Common myeloid progenitor, CD34-positive (primary cell): ENCODE measurements around the gene IGSF22.

ENCODE experiments used
- CTCF ChIA-PET: fragments of 350-600 bp; sonication (Branson Sonifier 250); formaldehyde crosslinking; loops from one replicate; lab custom pipeline; 2021; ENCODE audit warnings: antibody characterized with exemption; lab: Charles Lee
- POLR2A ChIA-PET: fragments of 350-600 bp; sonication (Branson Sonifier 250); formaldehyde crosslinking; loops from one replicate; lab custom pipeline; 2021; ENCODE audit warnings: antibody characterized with exemption; lab: Charles Lee
- DNase-seq, 3 donors: peaks; one replicate each; pipeline versions ENCODE4 v3.0.0 to v3.0.0-alpha.2; 2013
- H3K27ac ChIP-seq, 2 experiments: 1 replicate in 1 of 2; 2 replicates in 1 of 2; pipeline ENCODE4 v1.7.0; 2013; ENCODE audit warnings: inconsistent platforms in 2 of 2, low read length in 2 of 2, mild to moderate bottlenecking in 2 of 2, low read depth in 1 of 2, moderate library complexity in 1 of 2; ENCODE audit not compliant: severe bottlenecking in 2 of 2, insufficient read depth in 1 of 2, poor library complexity in 1 of 2
- H3K27me3 ChIP-seq, 5 experiments: replicated peaks in 2 of 5; 1 replicate in 3 of 5; 2 replicates in 2 of 5; pipeline versions ENCODE4 v1.6.1 to v1.7.0; 2013; ENCODE audit warnings: low read length in 4 of 5, mild to moderate bottlenecking in 2 of 5, moderate library complexity in 2 of 5, inconsistent platforms in 1 of 5; ENCODE audit not compliant: insufficient read depth in 5 of 5, control insufficient read depth in 4 of 5
- H3K36me3 ChIP-seq, 4 experiments: 1 replicate in 2 of 4; 2 replicates in 2 of 4; pipeline versions ENCODE4 v1.6.1 to v1.7.0; 2013; ENCODE audit warnings: low read length in 3 of 4, control low read depth in 1 of 4, mild to moderate bottlenecking in 1 of 4; ENCODE audit not compliant: control insufficient read depth in 4 of 4, insufficient read depth in 4 of 4
- H3K4me1 ChIP-seq, 4 experiments: 1 replicate in 3 of 4; 2 replicates in 1 of 4; pipeline versions ENCODE4 v1.6.1 to v1.7.1; 2013; ENCODE audit warnings: low read length in 3 of 4, mild to moderate bottlenecking in 3 of 4, control low read depth in 1 of 4, inconsistent platforms in 1 of 4, moderate library complexity in 1 of 4; ENCODE audit not compliant: control insufficient read depth in 4 of 4, insufficient read depth in 4 of 4; ENCODE audit errors: control extremely low read depth in 1 of 4
- H3K4me3 ChIP-seq, 7 experiments: 1 replicate in 4 of 7; 2 replicates in 3 of 7; pipeline versions ENCODE4 v1.5.1 to v1.7.0; 2013; ENCODE audit warnings: mild to moderate bottlenecking in 7 of 7, low read length in 6 of 7, moderate library complexity in 6 of 7, inconsistent platforms in 2 of 7, low read depth in 2 of 7, control low read depth in 1 of 7; ENCODE audit not compliant: insufficient read depth in 4 of 7, control insufficient read depth in 1 of 7; ENCODE audit errors: extremely low read depth in 1 of 7
- H3K9me3 ChIP-seq, 5 experiments: 1 replicate in 4 of 5; 2 replicates in 1 of 5; pipeline versions ENCODE4 v1.6.1 to v1.7.1; 2013; ENCODE audit warnings: low read length in 4 of 5, mild to moderate bottlenecking in 2 of 5, inconsistent platforms in 1 of 5, low read depth in 1 of 5, moderate library complexity in 1 of 5; ENCODE audit not compliant: control insufficient read depth in 4 of 5, insufficient read depth in 2 of 5; ENCODE audit errors: control extremely low read depth in 1 of 5
- WGBS: methylation state at CpG from one replicate; pipeline ENCODE4 v1.1.5; 2013; ENCODE audit not compliant: insufficient coverage; 5-methylcytosine and 5-hydroxymethylcytosine counted together

IGSF22 gene

DNA sequence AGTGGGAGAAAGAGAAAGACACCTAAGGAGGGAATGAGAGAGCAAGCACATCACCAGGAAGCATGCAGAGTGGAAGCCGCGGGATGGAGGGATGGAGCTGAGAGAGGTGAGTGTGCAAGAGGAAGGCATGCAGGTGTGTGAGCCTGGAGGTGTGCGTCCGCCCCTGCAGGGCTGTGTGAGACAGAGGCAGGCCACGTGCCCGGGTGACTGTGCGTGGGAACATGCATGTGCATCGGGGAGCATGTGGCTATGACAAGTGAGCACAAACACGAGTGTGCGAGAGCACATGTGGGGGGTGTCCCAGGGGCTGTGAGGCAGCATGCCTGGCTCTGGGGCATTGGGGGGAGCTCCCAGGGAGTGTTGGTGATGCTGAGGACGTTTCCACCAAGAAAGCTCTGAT, 35.8 kb upstream of the IGSF22 start:
- Histone ChIP-seq H3K27ac (no peak overlapping the region), H3K4me3 (no peak overlapping the region), H3K27me3 (peaks cover 0 to 2% (median 0%) of the 10 kb centered on the region in 5 experiments), H3K36me3 (no peaks in the 10 kb centered on the region), H3K9me3 (no peaks in the 10 kb centered on the region), H3K4me1 (no peaks in the 10 kb centered on the region)
- ChIA-PET CTCF (interaction anchor here (0.8 to 6.6 kb wide), 7 partner anchors 10 to 646 kb away, joined by 3 to 27 read pairs (median 7); no protein-coding TSS in a partner anchor), POLR2A (no interaction called here)
- 96% methylated on average over 10 of the region's 11 CpGs for WGBS
- no peak for DNase-seq

- ChIA-PET CTCF (interaction anchor here (0.8 to 6.6 kb wide), 4 partner anchors 14 to 221 kb away, joined by 3 to 27 read pairs (median 7); no protein-coding TSS in a partner anchor), POLR2A (no interaction called here)
- H3K27me3 ChIP-seq = peaks cover 0 to 2% (median 0%) of the 10 kb centered on the region in 5 experiments
- no peaks in the 10 kb centered on the region for H3K36me3 ChIP-seq
- no peak for DNase-seq
- H3K4me1 ChIP-seq = no peaks in the 10 kb centered on the region
- no peak overlapping the region for H3K27ac ChIP-seq
- 100% methylated on average over 1 of the region's 3 CpGs for WGBS
- H3K4me3 ChIP-seq = no peak overlapping the region
- no peaks in the 10 kb centered on the region for H3K9me3 ChIP-seq
These were observed 35.2 kb upstream of the IGSF22 start for GRCh38 chr11:18761144-18761543.

DNA sequence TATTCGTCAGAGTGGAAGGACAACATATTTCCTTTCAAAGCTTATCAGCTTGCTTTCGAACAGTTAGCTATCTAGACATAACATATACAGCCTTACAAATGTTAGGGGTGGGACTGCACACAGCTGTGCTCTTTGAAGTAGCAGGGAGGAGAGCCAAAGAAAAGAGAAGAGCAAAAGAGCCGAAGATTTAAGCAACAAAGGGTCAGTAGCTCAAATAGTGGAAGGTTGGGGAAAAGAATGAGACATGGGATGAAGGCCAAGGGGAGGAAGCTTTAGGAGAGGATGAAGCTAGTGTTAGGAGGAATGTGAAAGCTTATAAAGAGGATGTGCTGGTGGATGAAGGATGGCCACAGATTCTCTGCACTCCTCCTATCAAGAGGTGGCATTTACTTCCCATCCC, 31.8 kb upstream of the IGSF22 start:
- DNase-seq = no peak
- Histone ChIP-seq H3K9me3 (no peaks in the 10 kb centered on the region), H3K4me1 (no peaks in the 10 kb centered on the region), H3K27ac (no peak overlapping the region), H3K36me3 (no peaks in the 10 kb centered on the region), H3K27me3 (peaks cover 0 to 2% (median 0%) of the 10 kb centered on the region in 5 experiments), H3K4me3 (no peak overlapping the region)
- CTCF ChIA-PET = interaction anchor here (1.0 to 3.6 kb wide), 7 partner anchors 9 to 218 kb away, joined by 3 to 12 read pairs (median 3); no protein-coding TSS in a partner anchor
- POLR2A ChIA-PET = no interaction called here
- WGBS = 93% methylated on average over 2 of the region's 3 CpGs

GRCh38 chr11:18756889-18757288, 30.9 kb upstream of the IGSF22 start:
- no CpG with 5 or more reads among the region's 2 CpGs for WGBS
- Histone ChIP-seq H3K36me3 (no peaks in the 10 kb centered on the region), H3K9me3 (no peaks in the 10 kb centered on the region), H3K4me1 (no peaks in the 10 kb centered on the region), H3K27me3 (peaks cover 0 to 2% (median 0%) of the 10 kb centered on the region in 5 experiments), H3K4me3 (no peak overlapping the region), H3K27ac (no peak overlapping the region)
- DNase-seq = no peak
- ChIA-PET CTCF (interaction anchor here (3.6 kb wide), 1 partner anchor 16 kb away, joined by 12 read pairs; no protein-coding TSS in a partner anchor), POLR2A (no interaction called here)

DNA sequence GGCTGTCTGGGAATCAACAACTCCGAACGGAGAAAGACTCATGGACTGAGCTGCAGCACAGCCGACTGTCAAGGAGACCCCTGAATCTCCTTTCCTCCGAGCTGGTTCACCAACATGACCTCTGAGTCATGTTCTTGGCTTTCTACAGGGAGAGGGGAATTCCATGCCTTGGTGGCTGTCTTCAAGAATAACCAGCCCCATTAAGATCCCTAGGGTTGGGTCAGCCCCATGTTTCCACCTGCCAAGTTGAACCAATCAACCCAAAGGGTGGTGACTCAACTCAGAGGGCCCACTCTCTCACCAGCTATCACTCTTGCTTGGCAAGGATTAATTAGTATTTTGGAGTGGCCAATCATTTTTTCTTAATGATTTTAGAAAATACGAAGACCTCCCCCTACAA, 28.3 kb upstream of the IGSF22 start:
- CTCF ChIA-PET = interaction anchor here (1.4 kb wide), 1 partner anchor 9 kb away, joined by 3 read pairs; no protein-coding TSS in a partner anchor
- Histone ChIP-seq H3K36me3 (no peaks in the 10 kb centered on the region), H3K9me3 (no peaks in the 10 kb centered on the region), H3K4me3 (no peak overlapping the region), H3K27ac (no peak overlapping the region), H3K27me3 (no peaks in the 10 kb centered on the region), H3K4me1 (peaks cover 0 to 7% (median 1%) of the 10 kb centered on the region in 4 experiments)
- POLR2A ChIA-PET = no interaction called here
- 94% methylated on average over 5 of the region's 5 CpGs for WGBS
- DNase-seq = no peak

DNA sequence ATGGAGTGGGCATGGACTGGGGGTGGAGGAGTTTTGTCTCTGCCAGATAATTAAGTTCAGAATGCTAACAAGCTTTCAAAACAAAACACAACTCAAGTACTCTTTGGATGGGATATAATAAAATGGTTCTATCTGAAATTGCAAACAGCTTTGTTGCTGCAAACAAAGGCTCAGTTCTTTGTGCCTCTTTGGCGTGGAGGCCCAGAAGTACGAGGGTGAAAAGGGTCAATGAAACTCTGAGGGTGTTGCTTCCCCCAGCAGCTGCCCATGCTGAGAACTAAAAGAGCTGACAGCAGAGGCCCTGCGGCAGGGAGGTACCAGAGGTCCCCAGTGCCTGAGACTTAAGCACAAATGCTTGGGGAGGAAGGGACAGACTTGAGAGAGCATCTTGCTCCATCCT, 26.5 kb upstream of the IGSF22 start:
- ChIA-PET POLR2A (no interaction called here), CTCF (interaction anchor here (1.1 to 5.0 kb wide), 3 partner anchors 10 to 16 kb away, joined by 3 to 19 read pairs (median 5); no protein-coding TSS in a partner anchor)
- no peak for DNase-seq
- 86% methylated on average over 3 of the region's 3 CpGs for WGBS
- Histone ChIP-seq H3K9me3 (no peaks in the 10 kb centered on the region), H3K36me3 (no peaks in the 10 kb centered on the region), H3K4me3 (no peak overlapping the region), H3K27ac (no peak overlapping the region), H3K4me1 (peaks cover 0 to 8% (median 3%) of the 10 kb centered on the region in 4 experiments), H3K27me3 (no peaks in the 10 kb centered on the region)

DNA sequence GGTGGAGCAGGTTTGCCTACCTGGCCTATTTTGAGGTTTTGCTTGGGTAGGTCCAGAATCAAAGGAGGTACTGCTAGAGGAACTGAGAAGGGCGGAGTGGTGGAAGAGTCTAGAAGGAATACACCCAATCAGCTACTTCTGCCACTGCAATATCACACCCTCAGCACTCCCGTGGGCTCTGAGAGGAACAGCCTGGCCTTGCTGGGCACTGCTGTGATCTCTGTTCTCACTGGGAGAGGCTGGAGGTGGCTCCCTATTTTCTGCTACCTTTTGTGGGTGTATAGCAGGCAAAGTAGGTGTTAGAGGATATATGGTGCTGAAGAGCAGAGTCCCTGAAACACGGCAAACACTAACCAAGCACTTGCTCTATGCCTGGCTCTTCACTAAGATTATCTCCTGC, 25.0 kb upstream of the IGSF22 start:
- CTCF ChIA-PET = interaction anchor here (1.3 to 5.0 kb wide), 2 partner anchors 8 to 13 kb away, joined by 3 to 19 read pairs; no protein-coding TSS in a partner anchor
- no peak for DNase-seq
- Histone ChIP-seq H3K9me3 (no peaks in the 10 kb centered on the region), H3K27ac (no peak overlapping the region), H3K4me1 (peaks cover 0 to 8% (median 3%) of the 10 kb centered on the region in 4 experiments), H3K4me3 (no peak overlapping the region), H3K27me3 (no peaks in the 10 kb centered on the region), H3K36me3 (no peaks in the 10 kb centered on the region)
- POLR2A ChIA-PET = no interaction called here
- WGBS = no CpG with 5 or more reads among the region's 3 CpGs
